ENCODE data around the gene GLRA3.

Gene GLRA3

DNA sequence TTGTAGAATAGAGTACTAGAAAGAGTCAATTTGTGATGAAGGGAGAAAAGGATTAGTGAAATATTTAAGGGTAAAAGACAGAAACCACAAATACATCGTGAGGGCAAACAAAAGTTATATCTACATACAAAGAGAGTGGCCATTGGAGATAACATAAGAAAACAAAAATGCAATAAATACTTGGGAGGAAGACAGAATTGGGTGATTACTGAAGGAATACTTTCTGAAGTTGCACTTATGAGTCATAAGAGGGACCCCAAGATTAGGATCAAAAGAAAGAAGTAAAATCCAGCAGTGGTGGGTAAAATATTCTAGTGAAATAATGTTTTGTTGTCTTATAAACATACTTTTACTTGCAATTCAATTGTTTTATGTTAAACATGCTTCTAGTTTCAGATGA lies 53.7 kb downstream of the GLRA3 start:
- no peak overlapping the region for H3K27ac ChIP-seq
- H3K4me3 ChIP-seq: no peak overlapping the region
- TF ChIP-seq, protein P1, sequence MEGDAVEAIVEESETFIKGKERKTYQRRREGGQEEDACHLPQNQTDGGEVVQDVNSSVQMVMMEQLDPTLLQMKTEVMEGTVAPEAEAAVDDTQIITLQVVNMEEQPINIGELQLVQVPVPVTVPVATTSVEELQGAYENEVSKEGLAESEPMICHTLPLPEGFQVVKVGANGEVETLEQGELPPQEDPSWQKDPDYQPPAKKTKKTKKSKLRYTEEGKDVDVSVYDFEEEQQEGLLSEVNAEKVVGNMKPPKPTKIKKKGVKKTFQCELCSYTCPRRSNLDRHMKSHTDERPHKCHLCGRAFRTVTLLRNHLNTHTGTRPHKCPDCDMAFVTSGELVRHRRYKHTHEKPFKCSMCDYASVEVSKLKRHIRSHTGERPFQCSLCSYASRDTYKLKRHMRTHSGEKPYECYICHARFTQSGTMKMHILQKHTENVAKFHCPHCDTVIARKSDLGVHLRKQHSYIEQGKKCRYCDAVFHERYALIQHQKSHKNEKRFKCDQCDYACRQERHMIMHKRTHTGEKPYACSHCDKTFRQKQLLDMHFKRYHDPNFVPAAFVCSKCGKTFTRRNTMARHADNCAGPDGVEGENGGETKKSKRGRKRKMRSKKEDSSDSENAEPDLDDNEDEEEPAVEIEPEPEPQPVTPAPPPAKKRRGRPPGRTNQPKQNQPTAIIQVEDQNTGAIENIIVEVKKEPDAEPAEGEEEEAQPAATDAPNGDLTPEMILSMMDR (IDR thresholded peaks at IDR 0.05): no peak
- DNase-seq (ENCODE audit: low spot score): no peak

- Histone ChIP-seq H3K27ac (no peak overlapping the region), H3K4me3 (no peak overlapping the region)
- no peak for DNase-seq (ENCODE audit: low spot score)
- TF ChIP-seq, protein P1 (IDR thresholded peaks at IDR 0.05): peak; percentile 28
Observed at GRCh38 chr4:174764105-174764729, 64.8 kb downstream of the GLRA3 start.

DNA sequence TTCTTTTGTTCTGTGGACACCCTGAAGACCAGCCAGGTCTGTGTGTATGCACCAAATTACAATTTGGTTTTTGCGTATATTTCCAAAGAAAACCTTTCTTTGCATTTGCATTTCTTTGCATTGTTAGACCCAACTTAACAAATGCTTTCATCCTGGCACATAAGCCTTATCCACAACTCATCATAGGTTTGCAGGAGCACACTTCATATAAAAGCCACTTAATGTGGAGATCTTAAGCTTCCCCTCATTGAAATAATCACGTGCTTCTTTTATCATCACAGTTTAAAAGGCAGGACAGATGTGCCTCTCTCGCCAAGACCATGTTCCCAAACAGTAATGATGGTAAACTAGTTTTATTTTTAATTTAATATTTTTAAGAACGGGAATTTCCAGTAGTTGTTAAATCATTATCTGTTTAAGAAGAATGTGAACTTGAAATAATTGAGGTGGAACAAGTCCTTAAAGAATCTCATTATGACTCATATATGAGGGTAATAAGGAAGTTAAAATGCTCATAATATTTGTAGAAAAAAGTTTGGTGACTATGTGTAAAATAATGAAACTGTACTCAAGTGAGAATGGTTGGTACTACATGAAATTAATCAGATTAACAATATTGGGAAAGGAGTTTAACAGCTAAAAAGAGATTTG lies 65.5 kb downstream of the GLRA3 start:
- H3K27ac ChIP-seq: no peak overlapping the region
- DNase-seq (ENCODE audit: low spot score): no peak
- TF ChIP-seq, protein P1 (IDR thresholded peaks at IDR 0.05): no peak
- H3K4me3 ChIP-seq: no peak overlapping the region

GRCh38 chr4:174761451-174761850 lies 67.6 kb downstream of the GLRA3 start:
- DNase-seq (ENCODE audit: low spot score): no peak
- TF ChIP-seq, protein P1 (IDR thresholded peaks at IDR 0.05): no peak
- Histone ChIP-seq H3K27ac (no peak overlapping the region), H3K4me3 (no peak overlapping the region)

- Histone ChIP-seq H3K4me3 (no peak overlapping the region), H3K27ac (no peak overlapping the region)
- TF ChIP-seq, protein P1 (IDR thresholded peaks at IDR 0.05): no peak
- no peak for DNase-seq (ENCODE audit: low spot score)
Observed at GRCh38 chr4:174757736-174758135, 71.3 kb downstream of the GLRA3 start.

- TF ChIP-seq, protein P1 (IDR thresholded peaks at IDR 0.05): no peak
- DNase-seq (ENCODE audit: low spot score): no peak
- no peak overlapping the region for H3K4me3 ChIP-seq
- H3K27ac ChIP-seq: no peak overlapping the region
Observed at GRCh38 chr4:174753021-174753420, 76.0 kb downstream of the GLRA3 start.

- DNase-seq (ENCODE audit: low spot score): no peak
- TF ChIP-seq, protein P1 (IDR thresholded peaks at IDR 0.05): no peak
- H3K27ac ChIP-seq: no peak overlapping the region
- H3K4me3 ChIP-seq: no peak overlapping the region
Observed at GRCh38 chr4:174752026-174752425, 77.0 kb downstream of the GLRA3 start.

All from coronary artery (tissue), 2 donors.